Stimulated activated CD8-positive, alpha-beta memory T cell treated with anti-CD3 and anti-CD28 coated beads, Interleukin-4, amount 100 ng/mL, for 4 hours (primary cell): ENCODE results near the gene CEP104.

Experiments used
- DNase-seq, 2 donors: peaks; one replicate each; pipeline ENCODE4 v3.0.0-alpha.2; 2020; ENCODE audit warnings: low read depth in 2 of 2, low spot score in 1 of 2

Gene CEP104

DNA sequence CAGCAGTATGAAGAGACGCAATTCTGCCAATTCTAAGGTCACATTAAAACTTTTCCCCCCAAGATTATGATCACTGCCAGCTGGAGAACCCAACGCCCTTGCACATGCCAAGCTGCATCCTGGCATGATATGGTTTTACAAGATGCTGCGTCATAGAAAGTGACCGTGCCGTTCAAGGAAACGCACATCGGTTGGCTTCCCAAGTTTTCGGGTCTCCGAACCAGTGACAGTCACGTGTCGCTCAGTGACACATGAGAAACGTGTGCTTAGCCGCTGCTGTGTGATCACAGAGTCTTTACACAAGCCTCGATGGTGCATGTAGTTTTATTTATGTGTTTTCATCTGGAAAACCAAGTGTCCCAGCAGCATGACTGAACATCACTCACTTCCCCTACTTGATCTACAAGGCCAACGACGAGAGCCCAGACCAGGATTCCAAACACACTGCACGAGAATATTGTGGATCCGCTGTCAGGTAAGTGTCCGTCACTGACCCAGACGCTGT, 77.0 kb downstream of the CEP104 start:
- no peak for DNase-seq

- no peak for DNase-seq
Measured at GRCh38 chr1:3779265-3779911, 77.6 kb downstream of the CEP104 start.

DNA sequence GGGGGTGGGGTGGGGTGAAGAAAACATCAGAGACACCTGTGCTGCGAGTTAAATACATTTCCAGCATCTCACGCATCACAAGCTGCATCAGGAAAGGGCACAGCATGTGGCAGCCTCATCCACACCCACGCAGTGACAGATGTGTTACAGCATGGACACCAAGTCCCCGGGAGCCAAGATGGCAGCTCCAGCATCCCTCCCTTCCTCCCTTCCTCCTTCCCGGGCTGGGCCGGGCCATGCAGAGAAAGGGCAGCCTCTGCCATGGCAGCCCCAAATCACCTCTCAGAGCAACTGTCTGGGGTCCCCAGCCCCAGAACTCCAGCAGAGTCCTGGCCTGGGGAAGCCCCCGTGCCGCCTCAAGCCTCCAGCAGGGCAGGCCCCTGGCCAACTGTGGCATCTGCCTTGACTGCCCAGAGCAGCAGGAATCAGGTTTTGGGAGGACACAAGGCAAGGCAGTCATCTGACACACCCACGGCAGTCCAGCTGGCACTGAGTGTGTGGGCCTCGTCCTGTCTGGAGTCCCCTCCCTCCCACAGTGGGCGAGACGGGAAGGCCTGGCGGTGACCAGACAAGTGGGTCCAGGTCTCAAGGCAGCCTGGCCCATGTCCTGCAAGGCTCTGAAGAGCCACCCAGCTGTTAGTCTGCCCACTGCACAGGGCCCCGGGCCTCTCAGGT, 78.3 kb downstream of the CEP104 start:
- no peak for DNase-seq

GRCh38 chr1:3777647-3778589, 79.1 kb downstream of the CEP104 start:
- no peak for DNase-seq

GRCh38 chr1:3777078-3777547, 79.9 kb downstream of the CEP104 start:
- no peak for DNase-seq

DNA sequence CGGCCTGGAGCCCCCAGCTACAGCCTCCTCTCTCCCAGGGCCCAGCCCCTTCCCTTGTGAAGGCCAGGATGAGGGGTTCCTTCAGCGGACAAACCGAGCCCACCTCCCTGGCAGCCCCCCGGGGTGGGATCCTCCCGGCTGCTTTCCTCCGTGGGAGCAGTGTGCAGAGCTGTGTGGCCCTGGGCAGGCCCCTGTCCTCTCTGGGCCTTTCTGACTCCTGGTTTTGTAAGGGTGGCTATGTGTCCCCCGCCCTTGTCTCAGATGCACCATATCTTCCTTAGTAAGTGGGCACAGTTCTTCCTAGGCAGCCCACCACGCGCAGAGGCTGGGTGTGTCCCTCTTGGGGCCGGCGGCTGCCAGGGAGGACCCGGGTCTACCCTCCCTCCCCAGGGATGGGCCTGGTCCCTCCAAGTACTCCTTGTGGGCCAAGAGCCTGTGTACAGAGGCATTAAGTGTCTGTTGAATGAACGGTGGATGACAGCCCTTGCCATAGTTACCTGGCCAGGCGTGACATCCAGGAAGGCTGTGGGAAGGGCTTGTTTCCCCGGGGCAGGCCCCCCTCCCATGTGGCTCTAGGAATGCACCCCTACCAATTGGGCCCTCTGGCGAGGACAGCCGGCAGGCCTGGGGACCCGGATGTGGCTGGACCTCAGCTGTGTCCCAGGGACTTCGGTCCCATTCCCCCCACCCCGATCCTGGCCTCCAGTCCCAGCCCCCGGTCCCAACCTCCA, 80.6 kb downstream of the CEP104 start:
- DNase-seq: no peak

- DNase-seq: no peak
Measured at GRCh38 chr1:3775490-3776230, 81.4 kb downstream of the CEP104 start.

- DNase-seq: no peak
Measured at GRCh38 chr1:3774946-3775489, 82.0 kb downstream of the CEP104 start.

DNA sequence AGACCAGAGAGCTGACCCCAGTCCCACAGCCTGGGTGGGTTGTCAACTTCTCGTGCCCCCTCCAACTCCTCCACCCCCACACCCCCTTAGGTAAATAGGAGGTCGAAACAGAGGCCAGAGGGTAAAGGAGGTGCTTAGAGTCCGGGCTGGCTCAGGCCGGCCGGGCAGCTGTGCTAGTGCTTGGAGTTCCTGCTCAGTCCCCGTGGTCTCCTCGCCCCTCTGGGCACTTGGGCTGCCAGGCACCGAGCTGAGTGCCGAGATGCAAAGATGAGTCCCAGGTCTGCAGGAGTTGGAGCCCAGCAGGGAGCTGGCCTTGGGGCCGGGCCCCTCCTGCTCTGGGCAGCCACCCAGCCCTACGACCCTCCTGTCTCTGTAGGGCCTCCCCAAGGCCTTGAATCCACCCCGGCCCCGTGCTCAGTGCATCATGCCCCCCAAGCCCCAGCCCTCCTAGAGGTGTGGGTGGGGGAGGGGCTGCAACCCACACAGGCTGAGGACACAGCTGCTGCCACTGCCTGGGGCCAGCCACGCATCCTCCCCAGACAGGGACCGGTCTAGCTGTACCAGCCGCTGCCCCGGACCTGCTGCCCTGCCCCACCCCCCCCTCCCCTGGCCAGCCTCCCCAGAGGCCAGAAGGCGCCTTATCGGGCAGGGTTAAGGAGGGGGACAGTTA, 82.6 kb downstream of the CEP104 start:
- DNase-seq: no peak

DNA sequence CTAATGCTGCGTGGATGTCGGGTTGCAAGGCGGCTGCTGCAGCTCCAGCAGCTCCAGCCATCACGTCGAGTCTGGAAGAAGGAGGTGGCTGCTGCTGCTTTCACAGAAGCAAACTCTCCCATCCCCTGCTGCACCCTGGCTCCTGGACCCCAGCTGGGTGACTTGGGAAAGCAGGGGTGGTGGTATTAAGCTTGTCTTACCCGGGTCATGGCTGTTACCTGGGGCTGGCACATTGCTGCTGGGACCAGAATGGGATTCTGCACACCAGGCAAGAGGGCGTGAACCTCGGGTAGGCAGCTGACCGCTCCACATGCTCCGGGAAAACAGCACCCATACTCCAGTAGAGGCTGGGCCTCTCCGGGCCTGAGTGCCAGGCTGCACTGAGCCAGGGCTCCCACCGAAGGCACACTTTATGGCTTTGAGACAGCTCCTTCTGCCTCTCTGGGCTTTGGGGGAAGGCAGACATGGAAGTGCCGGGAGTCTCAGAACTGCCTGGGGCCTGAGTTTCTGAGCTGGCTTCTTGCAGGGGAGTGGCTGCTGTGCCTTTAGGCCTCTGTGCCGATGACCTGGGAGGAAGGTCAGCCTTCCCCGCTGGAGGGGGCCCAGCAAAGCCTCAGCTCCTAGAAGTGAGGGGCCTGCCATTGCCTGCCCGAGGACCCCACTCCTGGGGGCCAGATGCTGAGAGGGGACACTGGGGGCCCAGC, 83.3 kb downstream of the CEP104 start:
- no peak for DNase-seq

GRCh38 chr1:3772715-3773571, 84.1 kb downstream of the CEP104 start, which contains the start of gene SMIM1:
TSS of gene SMIM1 (plus strand) at chr1:3772749. CDS start at chr1:3775374, 2,625 bp downstream.
- no peak for DNase-seq

DNA sequence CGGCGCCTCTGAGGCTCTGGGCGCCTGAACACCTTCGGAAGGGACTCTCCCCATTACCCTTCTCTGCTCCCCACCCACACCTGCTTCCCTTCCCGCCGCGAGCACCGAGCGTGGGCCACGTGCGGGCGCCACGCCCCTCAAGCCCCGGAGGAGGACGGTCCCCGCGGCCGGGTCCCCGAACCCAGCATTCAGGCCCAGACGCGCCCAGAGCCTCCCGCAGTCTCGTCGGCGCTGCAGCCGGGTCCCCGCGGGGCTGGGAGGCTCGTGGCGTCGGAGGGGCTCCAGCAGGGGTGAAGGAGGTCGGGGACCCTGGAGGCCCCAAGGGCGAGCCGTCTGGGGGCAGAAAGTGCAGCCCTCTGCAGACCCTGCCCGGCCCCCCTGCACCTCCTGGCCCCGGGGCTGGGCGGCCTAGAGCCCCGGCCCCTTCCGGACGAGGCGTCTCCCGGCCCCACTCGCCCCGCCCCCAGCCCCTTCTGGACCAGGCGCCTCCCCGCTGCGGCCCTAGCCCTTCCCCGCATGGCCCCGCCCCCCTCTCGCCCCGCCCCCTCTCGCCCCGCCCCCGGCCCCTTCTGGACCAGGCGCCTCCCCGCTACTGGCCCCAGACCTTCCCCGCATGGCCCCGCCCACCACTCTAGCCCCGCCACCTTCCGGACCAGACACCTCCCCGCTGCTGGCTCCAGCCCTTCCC, 84.8 kb downstream of the CEP104 start:
- DNase-seq: peak; percentile 49 to 72

DNA sequence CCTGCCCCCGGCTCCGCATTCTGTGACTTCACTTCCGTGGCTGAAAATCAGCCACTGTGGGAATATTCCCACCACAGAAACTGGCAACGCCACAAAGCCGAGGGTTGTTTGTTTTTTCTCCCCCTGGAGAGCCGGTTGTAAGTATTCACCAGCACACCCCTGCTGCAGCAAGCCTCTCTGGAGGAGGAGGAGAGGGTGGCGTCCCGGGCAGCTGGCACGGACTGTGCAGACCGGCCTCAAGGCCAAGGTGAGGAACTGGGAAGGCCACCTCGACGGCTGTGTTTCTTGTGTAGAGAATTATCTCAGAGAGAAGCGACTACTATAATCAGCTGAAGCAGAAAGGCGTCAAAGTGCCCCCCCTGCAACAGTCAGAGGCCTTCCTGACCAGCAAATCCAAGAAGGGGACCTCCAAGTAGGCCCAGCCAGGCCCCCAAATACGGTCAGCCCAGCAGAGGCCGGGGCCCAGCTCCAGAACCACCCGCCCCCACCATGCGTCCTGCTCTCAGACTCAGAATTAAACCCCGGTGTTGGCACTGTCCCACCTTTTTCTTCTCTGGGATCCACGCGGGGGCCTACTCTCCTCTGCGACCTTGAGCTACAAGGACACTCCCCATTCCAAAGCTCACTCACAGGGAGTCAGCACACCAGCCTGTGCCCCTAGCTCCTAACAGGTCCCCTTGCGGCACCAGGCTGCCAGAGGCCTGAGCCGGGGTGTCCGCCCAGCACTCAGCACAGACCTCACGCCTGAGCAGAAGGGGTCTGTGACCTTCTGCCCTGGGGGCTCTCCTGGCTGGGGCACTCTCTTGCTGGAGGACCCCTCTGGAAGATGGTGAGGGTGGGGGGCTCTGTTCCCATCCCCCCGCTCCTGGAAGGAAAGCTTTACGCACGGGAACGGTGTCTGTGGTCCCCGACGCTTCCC, 85.6 kb downstream of the CEP104 start:
- no peak for DNase-seq

DNA sequence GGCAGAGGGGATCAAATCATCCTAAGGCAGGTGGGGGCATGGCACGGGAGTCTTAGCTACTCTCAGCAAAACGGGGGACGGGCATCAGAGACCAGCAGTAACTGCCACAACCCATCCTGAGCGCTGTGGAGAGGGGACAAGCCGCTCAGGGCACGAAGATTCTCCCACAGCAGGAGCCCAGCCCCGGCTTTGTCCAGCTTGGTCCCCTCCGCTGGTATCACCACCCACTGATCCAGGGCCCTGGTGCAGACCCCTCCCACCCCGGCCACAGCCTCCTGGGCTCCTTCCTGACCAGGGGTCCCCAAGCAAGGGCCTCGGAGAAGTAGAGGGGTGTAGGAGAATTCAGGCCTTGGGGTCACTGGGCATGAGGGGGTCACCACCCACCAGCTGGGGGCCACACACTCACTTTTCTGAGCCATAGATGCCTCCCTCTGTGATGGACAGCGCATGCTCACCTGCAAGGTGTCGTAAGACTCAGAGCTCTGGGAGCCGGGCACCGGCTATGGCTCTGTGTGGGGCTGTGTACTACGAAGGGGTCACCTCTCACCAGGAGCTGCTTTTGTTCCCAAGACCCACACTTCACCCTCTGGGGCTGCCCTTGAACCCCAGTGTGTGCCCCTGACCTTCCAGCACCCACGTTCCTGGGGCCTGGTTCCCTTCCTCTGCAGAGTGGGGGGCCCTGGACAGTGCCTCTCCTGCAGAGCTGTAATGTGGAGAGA, 86.8 kb downstream of the CEP104 start:
- DNase-seq: no peak

GRCh38 chr1:3768811-3769390, 88.1 kb downstream of the CEP104 start:
- DNase-seq: no peak
